Suprapubic skin (tissue), 4 donors: ENCODE data around the gene PARP14. TPM values are rescaled to one million over a fixed set of nuclear protein-coding genes. Genes with fewer than 3 reads are reported as not detected.
"Not testable (repeated sequence)": the region's sequence is repeated elsewhere in the genome, so short reads cannot be mapped to it uniquely, and the experiment has no call there.

ENCODE experiments used
- DNase-seq, 2 donors: peaks; one replicate each; pipeline ENCODE4 v3.0.0-alpha.2; 2019; ENCODE audit warnings: low spot score in 2 of 2
- H3K27ac ChIP-seq: fragments of 200-600 bp; sonication (generic); one replicate; pipeline ENCODE4 v1.5.1; 2019
- H3K27me3 ChIP-seq: fragments of 200-600 bp; sonication (generic); one replicate; pipeline ENCODE4 v1.5.1; 2019
- H3K36me3 ChIP-seq: fragments of 200-600 bp; sonication (generic); one replicate; pipeline ENCODE4 v1.5.1; 2019
- H3K4me1 ChIP-seq: fragments of 200-600 bp; sonication (generic); one replicate; pipeline ENCODE4 v1.5.1; 2019
- H3K4me3 ChIP-seq: fragments of 200-600 bp; sonication (generic); one replicate; pipeline ENCODE4 v1.5.1; 2019; ENCODE audit warnings: mild to moderate bottlenecking
- H3K9me3 ChIP-seq: fragments of 200-600 bp; sonication (generic); one replicate; pipeline ENCODE4 v1.5.1; 2019
- EP300 ChIP-seq: sonication (generic); formaldehyde crosslinking; IDR thresholded peaks from one replicate; pipeline ENCODE4 v1.6.1; 2017; ENCODE audit warnings: antibody characterized with exemption
- POLR2A ChIP-seq, 2 donors: fragments of 450-650 bp; IDR thresholded peaks; one replicate each; pipeline ENCODE4 v1.6.1; 2017; ENCODE audit warnings: antibody characterized with exemption in 2 of 2, mild to moderate bottlenecking in 2 of 2, moderate library complexity in 2 of 2
- POLR2AphosphoS5 ChIP-seq, 3 donors: sonication (generic); formaldehyde crosslinking; IDR thresholded peaks; one replicate each; pipeline ENCODE4 v1.6.1; 2017; ENCODE audit warnings: antibody characterized with exemption in 3 of 3
- WGBS: methylation state at CpG from one replicate; pipeline ENCODE4 v1.1.5; 2018; 5-methylcytosine and 5-hydroxymethylcytosine counted together
- total RNA-seq, 4 donors: library from RNA; depleted of rRNA; stranded (reverse); fragments of >200 nt; gene quantifications; one replicate each; pipeline ENCODE4 v1.1.0, GENCODE V29; 2016
- TF ChIP-seq, protein P1 (sequence below), 2 donors: fragments of 200-600 bp in 1 of 2; fragments of 450-650 bp in 1 of 2; sonication (generic) in 1 of 2; IDR thresholded peaks; one replicate each; pipeline ENCODE4 v1.5.1; 2016 to 2019; ENCODE audit warnings: antibody characterized with exemption in 2 of 2, mild to moderate bottlenecking in 1 of 2, moderate library complexity in 1 of 2

Gene PARP14
- total RNA-seq, 4 donors from 2014 or later: 5.2 to 34.9 (median 14.5) TPM

DNA sequence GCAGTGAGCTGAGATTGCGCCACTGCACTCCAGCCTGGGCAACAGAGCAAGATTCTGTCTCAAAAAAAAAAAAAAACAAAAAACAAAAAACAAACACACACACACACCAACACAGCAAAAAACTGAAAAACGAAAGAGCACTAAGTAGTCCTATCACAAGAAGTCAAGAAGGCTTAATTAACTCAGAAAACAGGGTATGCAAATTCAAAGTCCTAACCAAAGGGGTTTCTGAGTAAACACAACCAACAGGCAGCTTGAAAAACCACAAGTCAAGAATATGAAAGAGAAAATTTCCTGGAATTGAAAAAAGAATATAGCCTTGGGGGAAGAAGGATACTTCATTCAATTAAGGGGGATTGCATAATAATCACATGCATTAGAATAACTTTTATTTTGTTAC lies 37.7 kb upstream of the PARP14 start:
- Histone ChIP-seq H3K27me3 (peaks cover 3% of the 10 kb centered on the region), H3K4me3 (no peak overlapping the region), H3K27ac (no peak overlapping the region), H3K36me3 (no peaks in the 10 kb centered on the region), H3K4me1 (no peaks in the 10 kb centered on the region), H3K9me3 (no peaks in the 10 kb centered on the region)
- TF ChIP-seq POLR2AphosphoS5 (IDR thresholded peaks at IDR 0.05): no peak
- TF ChIP-seq EP300: no peak
- WGBS: 85% methylated on average over 2 of the region's 2 CpGs
- no peak for DNase-seq

DNA sequence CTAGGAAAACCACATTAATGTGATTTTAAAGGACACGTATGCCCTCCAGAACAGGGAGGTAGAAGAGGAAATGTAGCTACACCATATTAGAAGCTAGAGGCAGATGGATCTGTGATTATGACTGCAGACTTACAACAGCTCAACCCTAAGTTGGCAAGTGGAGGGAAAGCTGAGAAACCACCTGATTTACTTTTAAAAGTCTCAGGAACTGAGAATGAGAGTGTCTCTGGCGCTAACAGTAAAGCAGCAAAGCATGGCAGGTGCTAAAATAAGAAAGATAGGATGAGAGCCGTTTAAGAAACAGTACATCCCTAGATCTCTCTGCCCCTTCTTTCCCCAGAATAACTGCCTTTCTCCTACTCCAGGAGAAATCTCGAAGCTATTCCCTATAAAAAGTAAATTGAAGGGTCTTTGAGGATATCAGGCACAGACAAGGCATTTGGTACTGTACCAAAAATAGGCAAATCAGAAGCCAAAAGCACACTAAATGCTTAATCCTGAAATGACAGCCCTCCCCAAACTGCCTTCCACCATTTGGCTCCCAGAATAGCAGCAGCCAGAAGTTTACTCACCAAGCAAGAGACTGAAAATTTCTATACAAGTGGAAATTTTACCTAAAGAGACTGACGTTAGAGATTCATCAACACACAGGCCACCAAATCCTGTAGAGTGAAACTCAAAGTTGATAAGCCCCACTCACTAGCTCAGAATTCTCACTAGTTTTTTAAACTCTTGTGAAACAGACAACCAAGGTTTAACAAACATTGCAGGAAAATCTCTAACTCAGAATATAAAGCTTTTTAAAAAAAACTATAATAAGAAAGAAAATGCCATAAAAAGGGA lies 34.3 kb upstream of the PARP14 start:
- Histone ChIP-seq H3K36me3 (no peaks in the 10 kb centered on the region), H3K9me3 (no peaks in the 10 kb centered on the region), H3K4me1 (no peaks in the 10 kb centered on the region), H3K4me3 (no peak overlapping the region), H3K27ac (no peak overlapping the region), H3K27me3 (peaks cover 3% of the 10 kb centered on the region)
- 73% methylated on average over 5 of the region's 5 CpGs for WGBS
- TF ChIP-seq EP300 (no peak), POLR2A (IDR thresholded peaks at IDR 0.05) (no peak), POLR2AphosphoS5 (IDR thresholded peaks at IDR 0.05) (no peak)
- TF ChIP-seq, protein P1, sequence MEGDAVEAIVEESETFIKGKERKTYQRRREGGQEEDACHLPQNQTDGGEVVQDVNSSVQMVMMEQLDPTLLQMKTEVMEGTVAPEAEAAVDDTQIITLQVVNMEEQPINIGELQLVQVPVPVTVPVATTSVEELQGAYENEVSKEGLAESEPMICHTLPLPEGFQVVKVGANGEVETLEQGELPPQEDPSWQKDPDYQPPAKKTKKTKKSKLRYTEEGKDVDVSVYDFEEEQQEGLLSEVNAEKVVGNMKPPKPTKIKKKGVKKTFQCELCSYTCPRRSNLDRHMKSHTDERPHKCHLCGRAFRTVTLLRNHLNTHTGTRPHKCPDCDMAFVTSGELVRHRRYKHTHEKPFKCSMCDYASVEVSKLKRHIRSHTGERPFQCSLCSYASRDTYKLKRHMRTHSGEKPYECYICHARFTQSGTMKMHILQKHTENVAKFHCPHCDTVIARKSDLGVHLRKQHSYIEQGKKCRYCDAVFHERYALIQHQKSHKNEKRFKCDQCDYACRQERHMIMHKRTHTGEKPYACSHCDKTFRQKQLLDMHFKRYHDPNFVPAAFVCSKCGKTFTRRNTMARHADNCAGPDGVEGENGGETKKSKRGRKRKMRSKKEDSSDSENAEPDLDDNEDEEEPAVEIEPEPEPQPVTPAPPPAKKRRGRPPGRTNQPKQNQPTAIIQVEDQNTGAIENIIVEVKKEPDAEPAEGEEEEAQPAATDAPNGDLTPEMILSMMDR (IDR thresholded peaks at IDR 0.05): no peak
- no peak for DNase-seq

DNA sequence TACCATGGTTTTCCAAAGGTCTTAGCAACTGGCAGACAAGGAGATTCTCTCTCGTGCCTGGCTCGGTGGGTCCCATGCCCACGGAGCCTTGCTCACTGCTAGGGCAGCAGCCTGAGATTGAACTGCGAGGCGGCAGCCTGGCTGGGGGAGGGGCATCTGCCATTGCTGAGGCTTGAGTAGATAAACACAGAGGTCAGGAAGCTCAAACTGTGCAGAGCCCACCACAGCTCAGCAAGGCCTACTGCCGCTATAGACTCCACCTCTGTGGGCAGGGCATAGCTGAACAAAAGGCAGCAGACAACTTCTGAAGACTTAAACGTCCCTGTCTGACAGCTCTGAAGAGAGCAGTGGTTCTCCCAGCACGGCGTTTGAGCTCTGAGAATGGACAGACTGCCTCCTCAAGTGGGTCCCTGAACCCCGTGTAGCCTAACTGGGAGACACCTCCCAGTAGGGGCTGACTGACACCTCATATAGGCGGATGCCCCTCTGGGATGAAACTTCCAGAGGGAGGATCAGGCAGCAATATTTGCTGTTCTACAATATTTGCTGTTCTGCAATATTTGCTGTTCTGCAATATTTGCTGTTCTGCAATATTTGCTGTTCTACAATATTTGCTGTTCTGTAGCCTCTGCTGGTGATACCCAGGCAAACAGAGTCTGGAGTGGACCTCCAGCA lies 29.3 kb upstream of the PARP14 start:
- not testable (repeated sequence) for H3K36me3 ChIP-seq, DNase-seq, H3K9me3 ChIP-seq, H3K27me3 ChIP-seq, H3K27ac ChIP-seq, H3K4me1 ChIP-seq, H3K4me3 ChIP-seq
- WGBS: 70% methylated on average over 4 of the region's 11 CpGs

GRCh38 chr3:122651962-122652361 lies 28.7 kb upstream of the PARP14 start:
- H3K4me1 ChIP-seq, H3K27me3 ChIP-seq, H3K36me3 ChIP-seq, H3K9me3 ChIP-seq, DNase-seq, H3K4me3 ChIP-seq, H3K27ac ChIP-seq: not testable (repeated sequence)
- WGBS: 80% methylated on average over 6 of the region's 6 CpGs

DNA sequence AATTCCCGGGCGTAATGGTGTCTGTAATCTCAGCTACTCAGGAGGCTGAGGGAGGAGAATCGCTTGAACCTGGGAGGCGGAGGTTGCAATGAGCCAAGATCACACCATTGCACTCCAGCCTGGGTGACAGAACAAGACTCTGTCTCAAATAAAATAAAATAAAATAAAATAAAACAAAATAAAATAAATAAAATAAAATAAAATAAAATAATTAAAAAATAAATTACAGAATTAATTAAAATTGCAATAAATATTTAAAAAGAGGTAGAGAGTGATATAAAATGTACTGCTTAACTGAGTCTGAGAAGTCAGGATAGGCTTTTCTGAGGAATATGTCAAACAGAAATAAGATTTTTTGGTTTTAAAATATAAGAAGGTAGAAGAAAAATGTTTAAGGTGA lies 22.3 kb upstream of the PARP14 start:
- H3K36me3 ChIP-seq, H3K9me3 ChIP-seq, H3K4me1 ChIP-seq, H3K4me3 ChIP-seq, DNase-seq, H3K27me3 ChIP-seq, H3K27ac ChIP-seq: not testable (repeated sequence)
- 81% methylated on average over 4 of the region's 4 CpGs for WGBS

- H3K4me1 ChIP-seq: no peaks in the 10 kb centered on the region
- TF ChIP-seq EP300 (no peak), POLR2AphosphoS5 (IDR thresholded peaks at IDR 0.05) (no peak), POLR2A (IDR thresholded peaks at IDR 0.05) (no peak)
- TF ChIP-seq, protein P1 (IDR thresholded peaks at IDR 0.05): no peak
- H3K27me3 ChIP-seq: no peaks in the 10 kb centered on the region
- no peak overlapping the region for H3K4me3 ChIP-seq
- H3K27ac ChIP-seq: no peak overlapping the region
- WGBS: 61% methylated on average over 14 of the region's 14 CpGs
- no peaks in the 10 kb centered on the region for H3K36me3 ChIP-seq
- no peak for DNase-seq
- H3K9me3 ChIP-seq: no peaks in the 10 kb centered on the region
Observed at GRCh38 chr3:122660297-122660974, 20.2 kb upstream of the PARP14 start.

DNA sequence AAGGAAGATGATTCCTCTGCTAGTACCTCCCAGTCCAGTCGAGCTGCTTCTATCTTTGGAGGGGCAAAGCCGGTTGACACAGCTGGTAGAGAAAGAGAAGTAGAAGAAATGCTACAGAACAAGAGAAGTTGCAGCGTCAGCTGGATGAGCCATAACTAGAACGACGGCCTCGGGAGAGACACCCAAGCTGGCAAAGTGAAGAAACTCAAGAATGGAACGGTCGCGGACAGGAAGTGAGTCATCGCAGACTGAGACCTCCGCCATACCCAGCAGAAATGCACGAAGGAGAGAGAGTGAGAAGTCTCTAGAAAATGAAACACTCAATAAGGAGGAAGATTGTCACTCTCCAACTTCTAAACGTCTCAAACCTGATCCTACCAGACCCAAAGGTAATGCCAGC lies 19.0 kb upstream of the PARP14 start:
- Histone ChIP-seq H3K27ac (no peak overlapping the region), H3K9me3 (no peaks in the 10 kb centered on the region), H3K36me3 (no peaks in the 10 kb centered on the region), H3K27me3 (no peaks in the 10 kb centered on the region), H3K4me1 (no peaks in the 10 kb centered on the region), H3K4me3 (no peak overlapping the region)
- no peak for DNase-seq
- 89% methylated on average over 13 of the region's 13 CpGs for WGBS
- TF ChIP-seq, protein P1 (IDR thresholded peaks at IDR 0.05): no peak
- TF ChIP-seq POLR2AphosphoS5 (IDR thresholded peaks at IDR 0.05) (no peak), EP300 (no peak), POLR2A (IDR thresholded peaks at IDR 0.05) (no peak)
